Activated gamma-delta T cell treated with anti-CD3 and anti-CD28 coated beads, Interleukin-2, amount 50 U/mL, for 16 hours (primary cell): ENCODE data around the gene SLC25A18.
"Not testable (repeated sequence)": the region's sequence is repeated elsewhere in the genome, so short reads cannot be mapped to it uniquely, and the experiment has no call there.

ENCODE experiments used
- DNase-seq: peaks from one replicate; pipeline ENCODE4 v3.0.0-alpha.2; 2020; ENCODE audit warnings: low read depth

The SLC25A18 gene

DNA sequence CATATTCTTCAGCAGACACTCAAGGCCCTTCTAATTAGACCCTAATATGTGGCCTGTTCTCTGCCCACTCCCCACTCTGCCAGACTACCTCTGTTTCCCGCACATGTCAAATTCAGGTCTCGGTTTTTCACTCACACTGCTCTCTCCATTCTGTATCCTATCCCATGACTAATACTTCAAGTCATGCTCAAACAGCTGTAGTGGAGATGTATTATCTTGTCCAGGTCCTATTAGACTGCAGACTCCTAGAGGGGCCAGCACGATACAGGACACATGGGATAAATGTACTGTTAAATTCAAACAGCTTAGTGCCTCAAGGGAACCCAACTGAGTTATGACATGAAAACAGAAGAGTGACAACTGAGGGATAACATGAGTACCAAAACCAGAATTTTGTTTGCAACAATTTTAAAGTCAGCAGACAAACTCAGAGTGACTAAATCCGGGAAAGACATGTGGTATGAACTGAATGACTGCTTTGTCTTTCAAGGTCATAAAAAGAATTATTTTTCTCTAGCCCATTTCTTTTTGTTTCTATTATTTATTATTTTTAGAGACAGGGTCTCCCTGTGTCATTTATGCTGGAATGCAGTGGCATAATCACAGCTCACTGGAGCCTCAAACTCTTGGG is 44.7 kb downstream of the SLC25A18 start:
- DNase-seq: no peak

DNA sequence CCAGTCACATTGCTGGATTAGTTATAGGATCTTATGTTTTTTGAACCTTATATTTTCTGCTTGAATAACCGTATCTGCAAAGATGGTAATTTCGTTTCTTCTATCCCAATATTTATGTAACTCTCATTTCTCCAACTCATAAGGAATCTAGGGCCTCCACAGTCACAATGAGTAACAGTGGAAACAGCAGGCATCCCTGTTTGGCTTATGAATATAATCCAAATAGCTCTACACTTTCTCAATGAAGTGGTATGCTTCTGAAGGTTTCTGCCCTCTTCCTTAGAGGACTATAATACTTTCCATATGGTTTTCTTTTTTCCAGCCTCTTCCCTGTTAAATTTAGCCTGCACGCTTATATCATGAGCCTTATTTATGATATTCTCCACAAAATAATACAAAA is 48.8 kb downstream of the SLC25A18 start:
- no peak for DNase-seq

DNA sequence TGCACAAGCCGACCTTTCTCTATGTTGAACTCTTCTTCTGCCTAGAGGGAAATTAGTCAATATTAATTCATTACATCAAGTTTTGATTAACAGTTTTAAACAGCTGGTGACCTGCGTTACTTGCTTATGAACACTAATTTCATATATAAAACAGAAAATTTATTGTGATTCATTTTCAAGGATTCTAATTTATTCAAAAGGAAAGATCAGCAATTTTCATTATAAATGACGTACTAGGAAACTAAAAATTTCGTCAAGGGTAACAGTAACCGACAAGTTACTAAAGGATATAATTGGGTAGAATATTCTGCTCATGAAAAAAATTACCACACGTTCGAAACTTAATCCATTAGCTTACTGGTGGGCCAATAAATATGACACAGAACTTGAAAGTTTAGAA is 50.0 kb downstream of the SLC25A18 start:
- DNase-seq: no peak

- no peak for DNase-seq
Measured at GRCh38 chr22:17627961-17628405, 64.7 kb downstream of the SLC25A18 start.

DNA sequence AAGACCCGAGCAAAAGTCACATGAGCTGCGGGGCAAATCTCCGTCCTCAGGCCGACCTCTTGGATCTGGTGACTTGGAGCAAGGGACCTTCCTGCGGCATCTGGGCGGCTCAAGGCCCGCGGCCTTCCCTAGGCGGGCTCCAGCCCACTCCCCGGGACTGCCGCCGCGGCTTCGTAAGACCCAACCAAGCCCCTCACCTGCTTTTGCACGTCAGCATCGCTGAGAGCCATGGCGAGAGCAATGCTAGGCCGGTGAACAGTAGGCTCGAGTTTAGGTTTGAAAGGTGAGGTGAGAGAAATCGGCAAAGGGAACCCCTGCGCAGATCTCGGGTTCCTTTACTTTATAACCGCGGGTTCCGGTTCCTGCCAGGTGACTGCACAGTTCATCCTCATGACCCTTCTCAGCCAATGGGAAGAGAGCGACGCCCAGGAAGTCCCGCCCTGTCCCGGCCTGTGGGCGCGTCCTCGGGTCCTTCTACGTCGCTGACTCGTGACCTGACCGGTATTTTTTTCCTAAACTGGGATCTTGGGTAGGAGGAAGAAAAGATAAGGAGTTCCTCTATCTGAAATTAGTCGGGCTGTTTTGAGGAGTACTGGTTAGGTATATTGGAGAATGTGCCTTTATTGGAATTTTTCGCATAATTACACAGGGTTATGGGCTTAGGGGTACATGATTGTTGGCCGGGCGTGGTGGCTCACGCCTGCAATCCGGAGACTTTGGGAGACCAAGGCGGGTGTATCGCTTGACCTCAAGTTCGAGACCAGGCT is 65.3 kb downstream of the SLC25A18 start, which contains the start of gene ATP6V1E1:
ATP6V1E1 (minus strand) TSS at position 344 of the 767 bp plus-strand sequence; CDS start at position 230, 114 bp downstream.
- peak; percentile 95 for DNase-seq

GRCh38 chr22:17629173-17629489 is 65.8 kb downstream of the SLC25A18 start:
- no peak for DNase-seq

DNA sequence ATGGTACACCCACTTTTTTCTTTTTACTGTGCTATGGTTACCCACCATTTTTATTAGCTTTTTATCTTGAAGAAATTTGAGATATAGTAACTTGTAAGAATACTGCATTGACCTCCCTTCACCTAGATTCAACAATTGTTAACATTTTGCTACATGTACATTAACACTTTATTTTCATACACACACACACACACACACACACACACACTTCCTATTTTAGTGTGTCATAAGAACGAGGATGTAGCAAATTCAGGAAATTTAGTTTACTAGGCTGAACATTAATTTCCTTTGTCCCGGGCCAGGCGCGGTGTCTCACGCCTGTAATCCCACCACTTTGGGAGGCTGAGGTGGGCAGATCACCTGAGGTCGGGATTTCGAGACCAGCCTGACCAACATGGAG is 66.3 kb downstream of the SLC25A18 start:
- DNase-seq: no peak

- DNase-seq: no peak
Measured at GRCh38 chr22:17631076-17631565, 67.8 kb downstream of the SLC25A18 start.

- DNase-seq: no peak
Measured at GRCh38 chr22:17633217-17633997, 70.1 kb downstream of the SLC25A18 start.

- no peak for DNase-seq
Measured at GRCh38 chr22:17633998-17634323, 70.7 kb downstream of the SLC25A18 start.

DNA sequence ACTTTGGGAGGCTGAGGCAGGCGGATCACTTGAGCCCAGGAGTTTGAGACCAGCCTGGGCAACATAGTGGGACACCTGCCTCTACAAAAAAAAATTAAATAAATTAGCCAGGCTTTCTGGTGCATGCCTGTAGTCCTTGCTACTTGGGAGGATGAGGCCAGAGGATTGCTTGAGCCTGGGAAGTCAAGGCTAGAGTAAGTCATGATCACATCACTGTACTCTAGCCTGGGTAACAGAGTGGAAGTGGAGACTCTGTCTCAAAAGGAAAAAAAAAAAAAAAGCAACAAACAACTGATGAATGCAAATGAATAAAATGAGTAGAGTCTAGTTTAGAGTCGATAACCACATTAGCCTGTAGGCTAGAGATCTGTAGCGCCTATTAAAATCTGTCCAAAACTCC is 71.4 kb downstream of the SLC25A18 start:
- DNase-seq: no peak

- DNase-seq: not testable (repeated sequence)
Measured at GRCh38 chr22:17636850-17637249, 73.6 kb downstream of the SLC25A18 start.

DNA sequence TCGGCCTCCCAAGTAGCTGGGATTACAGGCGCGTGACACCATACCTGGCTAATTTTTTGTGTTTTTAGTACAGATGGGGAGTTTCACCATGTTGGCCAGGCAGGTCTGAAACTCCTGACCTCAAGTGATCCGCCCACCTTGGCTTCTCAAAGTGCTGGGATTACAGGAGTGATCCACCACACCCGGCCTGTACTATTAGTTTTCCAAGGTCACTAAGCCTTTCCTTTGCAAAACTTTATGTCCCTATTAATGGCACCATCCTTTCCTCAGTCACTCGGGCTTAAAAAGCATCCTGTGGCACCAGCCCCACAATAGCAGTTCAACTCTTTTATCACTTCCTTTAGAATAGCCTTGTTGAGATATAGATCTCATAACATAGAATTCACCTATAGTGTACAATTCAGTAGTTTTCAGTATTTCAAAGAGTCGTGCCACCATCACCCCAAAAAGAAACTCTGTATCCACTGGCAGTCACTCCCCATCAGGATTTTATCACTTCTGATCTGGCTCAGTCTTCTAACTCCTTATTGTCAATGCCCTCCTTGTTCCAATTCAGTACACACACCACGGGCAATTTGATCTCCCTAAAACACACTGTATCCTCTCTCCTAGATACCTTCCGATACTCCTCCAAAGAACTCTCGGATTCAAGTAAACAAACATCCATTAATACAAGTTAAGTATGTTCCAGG is 74.3 kb downstream of the SLC25A18 start:
- no peak for DNase-seq

DNA sequence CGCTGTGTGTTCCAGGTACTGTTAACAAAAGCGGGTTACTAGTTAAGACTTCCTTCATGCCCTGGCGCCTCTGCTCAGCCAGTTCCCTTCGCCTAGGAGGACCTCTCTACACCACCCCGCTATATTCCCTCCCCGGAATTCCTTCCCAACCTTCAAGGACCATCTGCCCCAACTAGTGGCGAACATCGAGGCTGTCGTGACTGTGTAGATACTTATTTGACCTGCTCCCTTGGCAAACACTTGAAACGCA is 74.8 kb downstream of the SLC25A18 start:
- no peak for DNase-seq

DNA sequence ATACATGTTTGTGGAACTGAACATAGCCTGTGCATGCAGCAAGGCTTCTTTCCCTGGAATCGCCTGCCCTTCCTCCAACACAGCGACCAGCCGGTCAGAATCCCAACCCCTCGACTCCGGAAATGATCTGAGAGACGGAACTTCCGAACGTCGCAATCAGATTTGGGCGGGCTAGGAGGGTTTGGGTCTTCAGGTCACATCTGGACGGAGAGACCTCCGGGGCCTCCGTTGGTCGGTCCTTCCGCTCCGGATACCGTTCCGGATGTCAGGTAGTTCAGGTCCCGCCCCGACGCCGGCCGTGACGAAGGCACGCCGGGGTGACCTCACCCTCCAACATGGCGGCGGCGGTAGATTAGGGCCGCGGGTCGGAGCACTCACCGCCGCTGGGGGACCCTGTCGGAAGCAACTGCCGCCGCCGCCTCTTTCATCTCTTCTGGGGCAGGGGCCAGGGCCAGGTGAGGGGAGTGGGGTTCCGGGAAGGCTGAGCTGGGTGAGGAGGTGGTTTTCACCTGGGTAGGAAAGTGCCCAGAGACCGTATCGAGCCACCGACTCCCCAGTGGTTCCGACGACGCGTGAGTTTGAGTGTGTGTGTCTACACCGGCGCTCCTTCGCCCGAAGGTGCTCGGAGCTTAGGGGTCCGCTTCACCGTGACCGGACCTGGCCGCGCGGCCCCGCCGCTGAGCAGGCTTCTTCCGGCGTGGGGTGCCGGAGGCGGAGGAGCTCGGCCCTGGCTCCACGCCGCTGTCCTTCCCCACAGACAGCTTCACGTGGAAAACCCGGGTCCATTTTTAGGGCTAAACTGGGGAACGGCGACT is 75.3 kb downstream of the SLC25A18 start, which contains the start of gene BCL2L13:
BCL2L13 (plus strand) TSS at position 326 of the 815 bp plus-strand sequence. CDS start 16,955 bp downstream, outside the sequence.
- peak; percentile 81 for DNase-seq

DNA sequence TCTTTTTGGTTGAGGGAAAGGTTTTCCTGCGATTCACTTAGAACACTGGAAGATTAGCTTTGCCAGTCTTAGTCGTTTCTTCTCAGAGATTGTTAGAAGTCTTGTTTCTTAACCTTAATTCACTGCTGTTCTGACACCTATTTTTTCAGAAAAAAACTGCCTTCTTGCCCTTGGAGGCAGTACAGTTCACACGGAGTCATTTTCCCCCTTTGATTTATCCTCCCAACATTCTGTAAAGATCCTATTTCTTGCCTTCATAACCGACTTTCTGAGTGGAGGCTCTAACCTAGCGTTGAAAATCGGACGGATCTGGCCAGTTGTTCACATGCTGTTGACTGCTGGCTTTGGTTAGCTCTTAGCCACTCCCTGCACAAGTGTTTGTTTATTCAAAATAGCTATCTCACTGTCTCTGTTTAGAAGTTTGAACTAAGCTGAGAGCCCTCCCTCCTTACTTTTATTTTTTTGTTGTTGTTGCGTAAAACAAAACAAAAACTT is 76.0 kb downstream of the SLC25A18 start:
- no peak for DNase-seq
